Measurements from ENCODE around the gene BLVRB. TPM values are rescaled to one million over a fixed set of nuclear protein-coding genes. Genes with fewer than 3 reads are reported as not detected.
A peak's percentile ranks its signal among the peaks of the same experiment; 100 is the strongest.

BLVRB gene
- total RNA-seq, 3 donors from 2014 or later: 206 to 322 (median 284) TPM

DNA sequence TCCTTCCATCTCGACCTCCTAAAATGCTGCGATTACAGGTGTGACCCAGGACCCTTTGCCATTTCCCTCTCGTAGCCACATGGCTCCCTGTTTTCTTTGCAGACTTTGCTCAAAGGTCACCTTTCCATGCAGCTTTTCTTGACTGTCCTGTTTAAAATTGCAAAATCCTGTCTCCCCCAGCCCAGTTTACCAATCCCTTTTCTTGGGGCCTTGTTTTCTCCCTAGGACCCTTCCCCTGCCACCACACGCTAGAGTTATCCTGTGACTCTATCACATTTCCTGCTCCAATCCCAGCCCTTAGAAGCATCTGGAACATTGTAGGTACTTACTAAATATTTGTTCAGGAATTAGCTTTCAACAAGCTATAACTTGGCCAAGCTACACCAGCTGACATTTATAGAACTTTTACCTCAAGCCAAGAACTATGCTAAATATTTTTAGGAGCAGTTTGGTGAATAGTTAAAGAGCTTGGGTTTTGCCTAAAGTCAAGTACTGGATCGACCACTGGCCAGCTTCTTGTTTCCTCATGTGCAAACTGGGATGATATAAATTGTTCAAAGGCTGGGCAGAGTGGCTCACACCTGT lies 12.3 kb downstream of the BLVRB start:
- intact Hi-C loops (cut with DNase I; ENCODE audit: low total_unique reads): no loop called here
- DNase-seq (ENCODE audit: low spot score in 2 of 2): no peak
- no peaks in the 10 kb centered on the region for H3K36me3 ChIP-seq
- H3K9me3 ChIP-seq: no peaks in the 10 kb centered on the region
- H3K27me3 ChIP-seq: no peaks in the 10 kb centered on the region
- no peak overlapping the region for H3K27ac ChIP-seq
- H3K4me3 ChIP-seq: no peak overlapping the region
- no peaks in the 10 kb centered on the region for H3K4me1 ChIP-seq
- TF ChIP-seq POLR2A (IDR thresholded peaks at IDR 0.05) (no peak), POLR2AphosphoS5 (IDR thresholded peaks at IDR 0.05) (no peak)
- TF ChIP-seq, protein P1, sequence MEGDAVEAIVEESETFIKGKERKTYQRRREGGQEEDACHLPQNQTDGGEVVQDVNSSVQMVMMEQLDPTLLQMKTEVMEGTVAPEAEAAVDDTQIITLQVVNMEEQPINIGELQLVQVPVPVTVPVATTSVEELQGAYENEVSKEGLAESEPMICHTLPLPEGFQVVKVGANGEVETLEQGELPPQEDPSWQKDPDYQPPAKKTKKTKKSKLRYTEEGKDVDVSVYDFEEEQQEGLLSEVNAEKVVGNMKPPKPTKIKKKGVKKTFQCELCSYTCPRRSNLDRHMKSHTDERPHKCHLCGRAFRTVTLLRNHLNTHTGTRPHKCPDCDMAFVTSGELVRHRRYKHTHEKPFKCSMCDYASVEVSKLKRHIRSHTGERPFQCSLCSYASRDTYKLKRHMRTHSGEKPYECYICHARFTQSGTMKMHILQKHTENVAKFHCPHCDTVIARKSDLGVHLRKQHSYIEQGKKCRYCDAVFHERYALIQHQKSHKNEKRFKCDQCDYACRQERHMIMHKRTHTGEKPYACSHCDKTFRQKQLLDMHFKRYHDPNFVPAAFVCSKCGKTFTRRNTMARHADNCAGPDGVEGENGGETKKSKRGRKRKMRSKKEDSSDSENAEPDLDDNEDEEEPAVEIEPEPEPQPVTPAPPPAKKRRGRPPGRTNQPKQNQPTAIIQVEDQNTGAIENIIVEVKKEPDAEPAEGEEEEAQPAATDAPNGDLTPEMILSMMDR (IDR thresholded peaks at IDR 0.05): no peak

- no peak for DNase-seq (ENCODE audit: low spot score in 2 of 2)
- no peak overlapping the region for H3K4me3 ChIP-seq
- no peaks in the 10 kb centered on the region for H3K4me1 ChIP-seq
- H3K9me3 ChIP-seq: no peaks in the 10 kb centered on the region
- H3K27ac ChIP-seq: no peak overlapping the region
- TF ChIP-seq, protein P1 (IDR thresholded peaks at IDR 0.05): no peak
- no peak for TF ChIP-seq POLR2A (IDR thresholded peaks at IDR 0.05)
- TF ChIP-seq POLR2AphosphoS5 (IDR thresholded peaks at IDR 0.05): no peak
- intact Hi-C loops (cut with DNase I; ENCODE audit: low total_unique reads): no loop called here
- no peaks in the 10 kb centered on the region for H3K36me3 ChIP-seq
- H3K27me3 ChIP-seq: no peaks in the 10 kb centered on the region
Measured at GRCh38 chr19:40452016-40452415, 13.5 kb downstream of the BLVRB start.

GRCh38 chr19:40450664-40451063 lies 14.9 kb downstream of the BLVRB start:
- H3K36me3 ChIP-seq: no peaks in the 10 kb centered on the region
- TF ChIP-seq POLR2AphosphoS5 (IDR thresholded peaks at IDR 0.05) (no peak), POLR2A (IDR thresholded peaks at IDR 0.05) (no peak)
- TF ChIP-seq, protein P1 (IDR thresholded peaks at IDR 0.05): no peak
- no peaks in the 10 kb centered on the region for H3K9me3 ChIP-seq
- no peaks in the 10 kb centered on the region for H3K27me3 ChIP-seq
- no peak overlapping the region for H3K27ac ChIP-seq
- H3K4me1 ChIP-seq: peaks cover 0 to 5% of the 10 kb centered on the region in 2 donors
- H3K4me3 ChIP-seq: no peak overlapping the region
- no peak for DNase-seq (ENCODE audit: low spot score in 2 of 2)
- intact Hi-C loops (cut with DNase I; ENCODE audit: low total_unique reads): no loop called here

- intact Hi-C loops (cut with DNase I; ENCODE audit: low total_unique reads): no loop called here
- no peak for DNase-seq (ENCODE audit: low spot score in 2 of 2)
- Histone ChIP-seq H3K9me3 (no peaks in the 10 kb centered on the region), H3K36me3 (no peaks in the 10 kb centered on the region), H3K4me1 (peaks cover 0 to 5% of the 10 kb centered on the region in 2 donors), H3K27ac (no peak overlapping the region), H3K4me3 (no peak overlapping the region), H3K27me3 (no peaks in the 10 kb centered on the region)
- TF ChIP-seq, protein P1 (IDR thresholded peaks at IDR 0.05): no peak
- no peak for TF ChIP-seq POLR2A (IDR thresholded peaks at IDR 0.05)
Measured at GRCh38 chr19:40449506-40449905, 16.0 kb downstream of the BLVRB start.

- intact Hi-C loops (cut with DNase I; ENCODE audit: low total_unique reads): no loop called here
- H3K36me3 ChIP-seq: no peaks in the 10 kb centered on the region
- peak overlapping the region; percentile 98 to 99 for H3K27ac ChIP-seq
- no peak for DNase-seq (ENCODE audit: low spot score in 2 of 2)
- H3K4me1 ChIP-seq: peaks cover 0 to 18% of the 10 kb centered on the region in 2 donors
- H3K9me3 ChIP-seq: no peaks in the 10 kb centered on the region
- TF ChIP-seq POLR2AphosphoS5 (IDR thresholded peaks at IDR 0.05) (no peak), POLR2A (IDR thresholded peaks at IDR 0.05) (no peak)
- TF ChIP-seq, protein P1 (IDR thresholded peaks at IDR 0.05): no peak
- H3K4me3 ChIP-seq: no peak overlapping the region
- no peaks in the 10 kb centered on the region for H3K27me3 ChIP-seq
Measured at GRCh38 chr19:40446263-40446784, 19.2 kb downstream of the BLVRB start.

Measured in breast epithelium (tissue), 4 donors.